Lung (tissue), 12 donors: ENCODE results near the gene ANKRD55. TPM values are rescaled to one million over a fixed set of nuclear protein-coding genes. Genes with fewer than 3 reads are reported as not detected.
"Not testable (repeated sequence)": the region's sequence is repeated elsewhere in the genome, so short reads cannot be mapped to it uniquely, and the experiment has no call there.

Experiments used
- ATAC-seq: fragments of 200-7000 bp; cut with Tn5 transposase; one replicate; pipeline ENCODE4 v1.9.1; 2020; ENCODE audit warnings: moderate number of reproducible peaks; ENCODE audit not compliant: insufficient read depth, low FRiP score
- DNase-seq, 3 donors: peaks; one replicate each; pipeline ENCODE4 v3.0.0-alpha.2; 2013 to 2017
- H3K27ac ChIP-seq, 2 donors: one replicate each; pipeline ENCODE4 v1.5.1; 2013; ENCODE audit warnings: mild to moderate bottlenecking in 2 of 2, moderate library complexity in 2 of 2, control low read depth in 1 of 2, inconsistent platforms in 1 of 2, low read depth in 1 of 2, low read length in 1 of 2
- H3K27me3 ChIP-seq, 3 donors: one replicate each; pipeline ENCODE4 v1.5.1; 2013; ENCODE audit warnings: low read length in 2 of 3; ENCODE audit not compliant: control insufficient read depth in 3 of 3, insufficient read depth in 3 of 3
- H3K36me3 ChIP-seq, 4 donors: one replicate each; pipeline ENCODE4 v1.5.1; 2013; ENCODE audit warnings: low read length in 4 of 4, mild to moderate bottlenecking in 1 of 4, moderate library complexity in 1 of 4; ENCODE audit not compliant: control insufficient read depth in 4 of 4, insufficient read depth in 4 of 4
- H3K4me1 ChIP-seq, 5 donors: one replicate each; pipeline ENCODE4 v1.5.1; 2013; ENCODE audit warnings: low read length in 5 of 5, mild to moderate bottlenecking in 2 of 5, moderate library complexity in 1 of 5; ENCODE audit not compliant: control insufficient read depth in 5 of 5, insufficient read depth in 5 of 5
- H3K4me3 ChIP-seq: one replicate; pipeline ENCODE4 v1.5.1; 2013; ENCODE audit warnings: mild to moderate bottlenecking, control low read depth, moderate library complexity
- H3K9ac ChIP-seq, 2 donors: one replicate each; pipeline ENCODE4 v1.5.1; 2013; ENCODE audit warnings: low read length in 2 of 2, control low read depth in 1 of 2; ENCODE audit not compliant: insufficient read depth in 1 of 2
- H3K9me3 ChIP-seq, 4 donors: one replicate each; pipeline ENCODE4 v1.5.1; 2013; ENCODE audit warnings: low read length in 3 of 4, mild to moderate bottlenecking in 1 of 4, moderate library complexity in 1 of 4; ENCODE audit not compliant: control insufficient read depth in 4 of 4, insufficient read depth in 3 of 4
- WGBS, 2 donors: extraction: QIAGEN DNeasy Blood & Tissue Kit; methylation state at CpG; one replicate each; pipeline ENCODE4 v1.1.7; 2013; 5-methylcytosine and 5-hydroxymethylcytosine counted together
- polyA plus RNA-seq, 2 donors: library from polyadenylated mRNA; stranded (reverse); fragments of 200-250 nt; gene quantifications; one replicate each; pipeline ENCODE4 v1.2.1, GENCODE V29; 2013
- total RNA-seq, 2 donors: library from RNA; depleted of rRNA in 1 of 2; stranded (reverse); fragments of >200 nt in 1 of 2; gene quantifications; one replicate each; pipeline ENCODE4 v1.2.1, GENCODE V29; 2014 to 2021
- TF ChIP-seq, protein P1 (sequence below): IDR thresholded peaks from 2 replicates; pipeline ENCODE4 v1.5.1; 2012; ENCODE audit warnings: mild to moderate bottlenecking; ENCODE audit errors: control extremely low read depth, extremely low read depth
- donor health status: control.
- donor health status: control.
- donor health status: Bipolar disorder and iron deficiency.
- donor health status: healthy.
- donor health status: DM: yes; HTN: yes; CAD: no.

ANKRD55 gene
- total and polyA plus RNA-seq, 4 donors: 0.06 to 0.50 (median 0.28) TPM

DNA sequence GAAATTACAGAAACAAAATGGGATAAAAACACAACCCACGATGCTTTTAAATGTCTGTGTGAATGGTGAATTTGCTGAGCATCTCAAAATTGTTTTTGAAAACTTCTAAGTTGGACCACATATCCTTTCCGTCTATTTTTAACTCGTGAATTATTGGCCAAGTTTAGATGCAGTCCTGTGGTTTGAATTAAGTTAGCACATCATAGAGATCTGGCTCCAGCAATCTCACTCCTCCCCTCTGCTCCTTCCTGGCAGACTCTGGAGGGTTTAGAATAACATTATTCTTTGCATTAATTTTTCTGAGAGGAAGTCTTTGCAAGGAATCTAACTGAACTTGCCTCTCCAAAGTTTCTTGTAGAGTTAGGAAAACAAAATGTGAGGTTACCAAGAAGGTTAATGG lies 14.5 kb upstream of the ANKRD55 start:
- Histone ChIP-seq H3K4me1 (peaks cover 0 to 23% (median 2%) of the 10 kb centered on the region in 5 donors), H3K9me3 (peaks cover 0 to 6% (median 0%) of the 10 kb centered on the region in 4 donors), H3K27ac (no peak overlapping the region), H3K36me3 (no peaks in the 10 kb centered on the region), H3K27me3 (no peaks in the 10 kb centered on the region), H3K9ac (peak overlapping the region in 1 of 2 donors; percentile 38), H3K4me3 (no peak overlapping the region)
- ATAC-seq (no peak), DNase-seq (peak; percentile 24 to 94 (median 87))
- WGBS, 2 donors: 47 to 48% methylated on average over 3 of the region's 3 CpGs
- TF ChIP-seq, protein P1, sequence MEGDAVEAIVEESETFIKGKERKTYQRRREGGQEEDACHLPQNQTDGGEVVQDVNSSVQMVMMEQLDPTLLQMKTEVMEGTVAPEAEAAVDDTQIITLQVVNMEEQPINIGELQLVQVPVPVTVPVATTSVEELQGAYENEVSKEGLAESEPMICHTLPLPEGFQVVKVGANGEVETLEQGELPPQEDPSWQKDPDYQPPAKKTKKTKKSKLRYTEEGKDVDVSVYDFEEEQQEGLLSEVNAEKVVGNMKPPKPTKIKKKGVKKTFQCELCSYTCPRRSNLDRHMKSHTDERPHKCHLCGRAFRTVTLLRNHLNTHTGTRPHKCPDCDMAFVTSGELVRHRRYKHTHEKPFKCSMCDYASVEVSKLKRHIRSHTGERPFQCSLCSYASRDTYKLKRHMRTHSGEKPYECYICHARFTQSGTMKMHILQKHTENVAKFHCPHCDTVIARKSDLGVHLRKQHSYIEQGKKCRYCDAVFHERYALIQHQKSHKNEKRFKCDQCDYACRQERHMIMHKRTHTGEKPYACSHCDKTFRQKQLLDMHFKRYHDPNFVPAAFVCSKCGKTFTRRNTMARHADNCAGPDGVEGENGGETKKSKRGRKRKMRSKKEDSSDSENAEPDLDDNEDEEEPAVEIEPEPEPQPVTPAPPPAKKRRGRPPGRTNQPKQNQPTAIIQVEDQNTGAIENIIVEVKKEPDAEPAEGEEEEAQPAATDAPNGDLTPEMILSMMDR: no peak

DNA sequence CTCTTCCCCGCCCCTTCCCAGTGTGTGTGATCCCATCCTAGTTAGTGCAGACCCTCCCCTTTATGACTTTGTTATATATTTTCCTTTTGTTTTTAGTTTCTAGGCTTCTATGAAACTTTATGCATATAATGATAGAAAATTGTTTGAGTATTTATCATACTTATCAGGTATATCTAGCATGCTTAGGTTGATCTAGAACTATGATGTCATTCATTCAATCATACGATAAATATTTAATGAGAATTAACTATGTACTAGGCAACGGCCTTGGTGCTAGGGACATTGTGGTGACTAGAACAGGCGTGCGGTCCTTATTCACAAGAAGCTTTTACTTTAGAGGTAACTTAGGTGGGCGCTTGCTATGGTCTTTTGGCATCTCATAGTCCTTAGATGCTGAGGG lies 13.6 kb upstream of the ANKRD55 start:
- Histone ChIP-seq H3K4me3 (no peak overlapping the region), H3K9ac (peak overlapping the region in 1 of 2 donors; percentile 53), H3K27me3 (no peaks in the 10 kb centered on the region), H3K27ac (no peak overlapping the region), H3K4me1 (peaks cover 0 to 17% (median 2%) of the 10 kb centered on the region in 5 donors), H3K9me3 (peaks cover 0 to 9% (median 0%) of the 10 kb centered on the region in 4 donors), H3K36me3 (peaks cover 0 to 1% (median 0%) of the 10 kb centered on the region in 4 donors)
- ATAC-seq (no peak), DNase-seq (no peak)
- TF ChIP-seq, protein P1: no peak
- 95 to 97% methylated on average over 6 of the region's 6 CpGs for WGBS, 2 donors

DNA sequence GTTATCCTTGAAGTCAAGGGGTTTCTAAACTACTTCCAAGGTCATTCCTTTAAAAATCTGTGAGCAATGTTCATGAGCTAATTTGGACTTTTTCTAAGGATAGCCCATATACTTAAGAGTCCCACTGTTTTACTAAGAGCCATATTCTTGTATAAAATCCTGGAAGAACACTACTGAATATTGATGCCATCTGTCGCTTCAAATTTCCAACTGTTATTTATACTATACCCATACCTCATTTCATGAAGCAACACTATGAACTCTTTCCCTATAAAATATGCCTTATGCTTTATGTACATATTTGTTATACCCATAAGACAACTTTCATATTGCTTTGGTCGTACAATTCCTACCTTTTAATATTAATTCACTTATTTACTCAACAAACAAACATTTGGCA lies 12.4 kb upstream of the ANKRD55 start:
- H3K27me3 ChIP-seq: no peaks in the 10 kb centered on the region
- H3K9ac ChIP-seq: no peak overlapping the region
- H3K4me1 ChIP-seq: peaks cover 0 to 17% (median 0%) of the 10 kb centered on the region in 5 donors
- no peak overlapping the region for H3K4me3 ChIP-seq
- H3K27ac ChIP-seq: no peak overlapping the region
- DNase-seq (no peak), ATAC-seq (no peak)
- 90 to 98% methylated on average over 2 of the region's 2 CpGs for WGBS, 2 donors
- peaks cover 0 to 11% (median 0%) of the 10 kb centered on the region in 4 donors for H3K9me3 ChIP-seq
- TF ChIP-seq, protein P1: no peak
- peaks cover 0 to 1% (median 0%) of the 10 kb centered on the region in 4 donors for H3K36me3 ChIP-seq

DNA sequence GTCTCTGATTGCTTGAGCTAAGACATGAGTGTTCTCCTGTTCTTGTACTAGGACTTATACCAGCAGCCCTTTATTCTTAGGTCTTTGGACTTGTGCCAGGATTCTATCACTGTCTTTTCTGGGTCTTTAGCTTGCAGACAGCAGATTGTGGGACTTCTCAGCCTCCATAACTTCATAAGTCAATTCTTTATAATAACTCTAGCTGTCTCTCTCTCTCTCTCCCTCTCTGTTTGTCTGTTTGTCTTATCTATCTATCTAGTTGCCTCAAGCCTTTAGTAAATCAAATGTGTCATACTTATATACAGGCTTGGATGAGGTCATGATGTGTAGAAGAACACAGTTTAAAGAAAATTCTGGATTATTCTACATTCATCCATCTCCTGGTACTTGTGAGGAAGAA lies 11.5 kb upstream of the ANKRD55 start:
- peak in 2 of 3 donors; percentile 24 to 36 for DNase-seq
- Histone ChIP-seq H3K27me3 (no peaks in the 10 kb centered on the region), H3K4me3 (no peak overlapping the region), H3K27ac (no peak overlapping the region), H3K36me3 (peaks cover 0 to 1% (median 0%) of the 10 kb centered on the region in 4 donors), H3K4me1 (peaks cover 0 to 17% (median 0%) of the 10 kb centered on the region in 5 donors), H3K9ac (no peak overlapping the region), H3K9me3 (peaks cover 0 to 11% (median 0%) of the 10 kb centered on the region in 4 donors)
- ATAC-seq: no peak
- TF ChIP-seq, protein P1: no peak

DNA sequence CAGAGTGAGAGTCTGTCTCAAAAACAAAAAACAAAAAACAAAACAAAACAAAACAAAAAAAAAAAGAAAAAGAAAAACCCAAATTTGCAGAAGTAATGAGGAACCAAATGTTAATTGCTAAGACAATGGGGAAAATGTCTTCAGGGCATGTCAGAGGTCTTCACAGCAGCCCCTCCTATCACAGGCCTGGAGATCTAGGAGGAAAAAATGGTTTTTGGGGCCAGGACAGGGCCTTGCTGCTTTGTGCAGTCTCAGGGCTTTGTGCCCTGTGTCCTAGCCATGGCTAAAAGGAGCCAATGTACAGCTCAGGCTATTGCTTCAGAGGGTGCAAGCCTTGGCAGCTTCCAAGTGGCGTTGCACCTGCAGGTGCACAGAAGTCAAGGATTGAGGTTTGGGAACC lies 9.1 kb upstream of the ANKRD55 start:
- not testable (repeated sequence) for DNase-seq, H3K27ac ChIP-seq, H3K36me3 ChIP-seq, H3K9ac ChIP-seq, ATAC-seq, H3K27me3 ChIP-seq, H3K4me3 ChIP-seq, H3K9me3 ChIP-seq, H3K4me1 ChIP-seq
- WGBS, 2 donors: 87 to 96% methylated on average over 1 of the region's 1 CpG
